Fibroblast of villous mesenchyme (primary cell): ENCODE results near the gene SWT1. TPM values are rescaled to one million over a fixed set of nuclear protein-coding genes. Genes with fewer than 3 reads are reported as not detected.
"Not testable (repeated sequence)": the region's sequence is repeated elsewhere in the genome, so short reads cannot be mapped to it uniquely, and the experiment has no call there.

Experiments
- DNase-seq: peaks from one replicate; pipeline ENCODE4 v3.0.0-alpha.2; 2010; ENCODE audit warnings: low read depth
- H3K4me3 ChIP-seq: 2 replicates; pipeline ENCODE4 v1.5.1; 2011; ENCODE audit warnings: low read depth, mild to moderate bottlenecking, low read length
- total RNA-seq: library from RNA; depleted of rRNA; stranded (reverse); fragments of >200 nt; gene quantifications from 2 replicates; pipeline ENCODE4 v1.2.3, GENCODE V29; 2012
- TF ChIP-seq, protein P1 (sequence below): IDR thresholded peaks from 2 replicates; pipeline ENCODE4 v1.5.1; 2012; ENCODE audit warnings: low read depth, mild to moderate bottlenecking, low read length; ENCODE audit not compliant: insufficient read depth

The SWT1 gene
- total RNA-seq, 1 donor: 5.2 TPM

DNA sequence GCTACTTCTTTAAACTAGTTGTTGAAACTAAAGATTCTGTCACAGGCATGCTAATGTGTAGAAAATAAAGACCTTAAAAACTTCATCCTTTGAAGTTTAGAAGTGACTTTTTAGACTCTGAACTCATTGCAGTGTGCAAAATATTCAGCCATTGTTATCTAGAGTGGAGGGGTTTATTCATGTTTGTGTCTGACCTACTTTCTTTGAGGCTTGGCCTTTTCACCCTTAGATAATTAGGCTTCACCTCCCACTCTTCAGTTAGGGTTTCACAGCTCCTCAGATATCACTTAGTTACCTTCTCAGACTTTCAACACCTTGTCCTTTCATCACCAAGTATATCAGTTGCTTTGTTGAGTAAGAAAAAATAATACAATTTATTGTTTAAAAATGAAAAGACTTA, 84.2 kb downstream of the SWT1 start:
- H3K4me3 ChIP-seq: no peak overlapping the region
- TF ChIP-seq, protein P1, sequence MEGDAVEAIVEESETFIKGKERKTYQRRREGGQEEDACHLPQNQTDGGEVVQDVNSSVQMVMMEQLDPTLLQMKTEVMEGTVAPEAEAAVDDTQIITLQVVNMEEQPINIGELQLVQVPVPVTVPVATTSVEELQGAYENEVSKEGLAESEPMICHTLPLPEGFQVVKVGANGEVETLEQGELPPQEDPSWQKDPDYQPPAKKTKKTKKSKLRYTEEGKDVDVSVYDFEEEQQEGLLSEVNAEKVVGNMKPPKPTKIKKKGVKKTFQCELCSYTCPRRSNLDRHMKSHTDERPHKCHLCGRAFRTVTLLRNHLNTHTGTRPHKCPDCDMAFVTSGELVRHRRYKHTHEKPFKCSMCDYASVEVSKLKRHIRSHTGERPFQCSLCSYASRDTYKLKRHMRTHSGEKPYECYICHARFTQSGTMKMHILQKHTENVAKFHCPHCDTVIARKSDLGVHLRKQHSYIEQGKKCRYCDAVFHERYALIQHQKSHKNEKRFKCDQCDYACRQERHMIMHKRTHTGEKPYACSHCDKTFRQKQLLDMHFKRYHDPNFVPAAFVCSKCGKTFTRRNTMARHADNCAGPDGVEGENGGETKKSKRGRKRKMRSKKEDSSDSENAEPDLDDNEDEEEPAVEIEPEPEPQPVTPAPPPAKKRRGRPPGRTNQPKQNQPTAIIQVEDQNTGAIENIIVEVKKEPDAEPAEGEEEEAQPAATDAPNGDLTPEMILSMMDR: no peak
- DNase-seq: no peak

DNA sequence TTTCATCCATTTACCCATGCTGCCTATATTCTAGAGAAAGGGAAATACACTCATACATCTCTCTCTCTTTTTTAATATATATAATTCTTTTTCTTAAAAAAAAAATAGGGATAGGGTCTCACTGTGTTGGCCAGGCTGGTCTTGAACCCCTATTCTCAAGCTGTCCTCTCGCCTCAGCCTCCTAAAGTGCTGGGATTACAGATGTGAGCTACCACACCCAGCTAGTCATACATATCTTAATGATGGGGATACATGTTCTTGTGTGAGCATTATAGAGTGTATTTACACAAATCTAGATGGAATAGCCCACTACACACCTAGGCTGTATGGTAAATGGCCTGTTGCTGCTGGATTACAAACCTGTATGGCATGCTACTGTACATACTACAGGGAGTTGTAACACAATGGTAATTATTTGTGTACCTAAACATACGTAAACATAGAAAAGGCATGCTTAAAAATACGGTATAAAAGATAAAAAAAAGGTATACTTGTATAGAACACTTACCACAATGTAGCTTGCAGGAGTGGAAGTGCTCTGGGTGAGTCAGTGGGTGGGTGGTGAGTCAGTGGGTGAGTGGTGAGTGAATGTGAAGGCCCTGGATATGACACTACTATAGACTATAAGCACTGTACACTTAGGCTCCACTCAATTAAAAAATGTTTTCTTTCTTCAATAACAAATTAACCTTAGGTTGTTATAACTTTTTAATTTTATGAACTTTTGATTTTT, 87.2 kb downstream of the SWT1 start:
- TF ChIP-seq, protein P1: no peak
- H3K4me3 ChIP-seq: no peak overlapping the region
- DNase-seq: peak; percentile 13

DNA sequence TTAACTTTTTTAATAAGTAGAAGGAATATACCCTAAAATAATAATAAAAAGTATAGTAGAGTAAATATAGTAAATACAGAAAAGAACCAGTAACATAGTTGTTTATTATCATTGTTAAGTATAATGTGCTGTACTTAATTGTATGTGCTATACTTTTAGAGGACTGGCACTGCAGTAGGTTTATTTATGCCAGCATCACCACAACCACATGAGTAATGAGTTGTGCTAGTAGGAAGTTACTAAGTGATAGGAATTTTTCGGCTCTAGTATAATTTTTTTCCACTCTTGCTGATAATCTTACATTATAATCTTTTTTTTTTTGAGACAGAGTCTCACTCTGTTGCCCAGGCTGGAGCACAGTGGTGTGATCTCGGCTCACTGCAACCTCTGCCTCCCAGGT, 88.5 kb downstream of the SWT1 start:
- DNase-seq: no peak
- TF ChIP-seq, protein P1: no peak
- no peak overlapping the region for H3K4me3 ChIP-seq

DNA sequence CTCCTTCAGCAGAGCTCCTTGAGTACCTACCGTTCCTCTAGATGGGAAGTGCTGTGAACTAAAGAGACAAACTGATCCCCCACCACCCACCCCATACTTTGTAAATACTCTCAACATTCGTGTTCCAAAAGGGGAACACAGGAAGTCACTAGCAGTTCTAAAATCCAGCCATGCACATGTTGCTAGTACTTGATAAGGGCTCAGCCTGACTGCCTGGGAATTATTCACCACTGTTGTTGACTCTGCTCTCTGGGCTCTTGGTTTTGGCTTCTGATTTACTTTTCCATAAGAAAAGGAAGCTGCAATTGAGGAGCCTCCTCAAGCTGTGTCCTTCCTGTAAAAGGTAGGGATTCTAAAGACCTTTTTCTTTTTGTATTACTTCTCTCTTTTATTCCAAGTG, 92.6 kb downstream of the SWT1 start:
- DNase-seq: no peak
- no peak overlapping the region for H3K4me3 ChIP-seq
- TF ChIP-seq, protein P1: no peak

DNA sequence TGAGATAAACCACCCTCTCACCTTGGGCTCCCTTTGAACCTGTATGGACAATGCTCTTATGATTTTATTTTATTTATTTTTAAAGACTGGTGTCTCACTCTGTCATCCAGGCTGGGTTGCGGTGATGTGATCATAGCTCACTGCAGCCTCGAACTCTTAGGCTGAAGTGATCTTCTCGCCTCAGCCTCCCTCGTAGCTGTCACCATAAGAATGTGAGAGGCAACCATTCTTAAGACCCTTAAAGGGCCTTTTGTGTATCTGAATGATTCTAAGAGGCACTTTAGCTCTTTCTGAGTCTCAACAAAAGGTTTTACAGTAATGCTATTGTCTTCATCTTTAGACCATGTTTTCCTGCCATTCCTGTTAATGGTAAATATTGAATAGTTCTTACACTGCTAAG, 93.1 kb downstream of the SWT1 start:
- TF ChIP-seq, protein P1: no peak
- no peak for DNase-seq
- no peak overlapping the region for H3K4me3 ChIP-seq

DNA sequence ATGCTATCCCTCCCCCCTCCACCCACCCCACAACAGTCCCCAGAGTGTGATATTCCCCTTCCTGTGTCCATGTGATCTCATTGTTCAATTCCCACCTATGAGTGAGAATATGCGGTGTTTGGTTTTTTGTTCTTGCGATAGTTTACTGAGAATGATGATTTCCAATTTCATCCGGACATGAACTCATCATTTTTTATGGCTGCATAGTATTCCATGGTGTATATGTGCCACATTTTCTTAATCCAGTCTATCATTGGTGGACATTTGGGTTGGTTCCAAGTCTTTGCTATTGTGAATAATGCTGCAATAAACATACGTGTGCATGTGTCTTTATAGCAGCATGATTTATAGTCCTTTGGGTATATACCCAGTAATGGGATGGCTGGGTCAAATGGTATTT, 95.0 kb downstream of the SWT1 start:
- DNase-seq, H3K4me3 ChIP-seq: not testable (repeated sequence)

DNA sequence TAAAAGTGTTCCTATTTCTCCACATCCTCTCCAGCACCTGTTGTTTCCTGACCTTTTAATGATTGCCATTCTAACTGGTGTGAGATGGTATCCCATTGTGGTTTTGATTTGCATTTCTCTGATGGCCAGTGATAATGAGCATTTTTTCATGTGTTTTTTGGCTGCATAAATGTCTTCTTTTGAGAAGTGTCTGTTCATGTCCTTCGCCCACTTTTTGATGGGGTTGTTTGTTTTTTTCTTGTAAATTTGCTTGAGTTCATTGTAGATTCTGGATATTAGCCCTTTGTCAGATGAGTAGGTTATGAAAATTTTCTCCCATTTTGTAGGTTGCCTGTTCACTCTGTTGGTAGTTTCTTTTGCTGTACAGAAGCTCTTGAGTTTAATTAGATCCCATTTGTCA, 95.4 kb downstream of the SWT1 start:
- not testable (repeated sequence) for DNase-seq

DNA sequence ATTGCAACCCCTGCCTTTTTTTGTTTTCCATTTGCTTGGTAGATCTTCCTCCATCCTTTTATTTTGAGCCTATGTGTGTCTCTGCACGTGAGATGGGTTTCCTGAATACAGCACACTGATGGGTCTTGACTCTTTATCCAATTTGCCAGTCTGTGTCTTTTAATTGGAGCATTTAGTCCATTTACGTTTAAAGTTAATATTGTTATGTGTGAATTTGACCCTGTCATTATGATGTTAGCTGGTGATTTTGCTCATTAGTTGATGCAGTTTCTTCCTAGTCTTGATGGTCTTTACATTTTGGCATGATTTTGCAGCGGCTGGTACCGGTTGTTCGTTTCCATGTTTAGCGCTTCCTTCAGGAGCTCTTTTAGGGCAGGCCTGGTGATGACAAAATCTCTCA, 98.6 kb downstream of the SWT1 start:
- H3K4me3 ChIP-seq: not testable (repeated sequence)

More for the DNA sequence above, 95.4 kb downstream of the SWT1 start:
- H3K4me3 ChIP-seq: not testable (repeated sequence)

DNA sequence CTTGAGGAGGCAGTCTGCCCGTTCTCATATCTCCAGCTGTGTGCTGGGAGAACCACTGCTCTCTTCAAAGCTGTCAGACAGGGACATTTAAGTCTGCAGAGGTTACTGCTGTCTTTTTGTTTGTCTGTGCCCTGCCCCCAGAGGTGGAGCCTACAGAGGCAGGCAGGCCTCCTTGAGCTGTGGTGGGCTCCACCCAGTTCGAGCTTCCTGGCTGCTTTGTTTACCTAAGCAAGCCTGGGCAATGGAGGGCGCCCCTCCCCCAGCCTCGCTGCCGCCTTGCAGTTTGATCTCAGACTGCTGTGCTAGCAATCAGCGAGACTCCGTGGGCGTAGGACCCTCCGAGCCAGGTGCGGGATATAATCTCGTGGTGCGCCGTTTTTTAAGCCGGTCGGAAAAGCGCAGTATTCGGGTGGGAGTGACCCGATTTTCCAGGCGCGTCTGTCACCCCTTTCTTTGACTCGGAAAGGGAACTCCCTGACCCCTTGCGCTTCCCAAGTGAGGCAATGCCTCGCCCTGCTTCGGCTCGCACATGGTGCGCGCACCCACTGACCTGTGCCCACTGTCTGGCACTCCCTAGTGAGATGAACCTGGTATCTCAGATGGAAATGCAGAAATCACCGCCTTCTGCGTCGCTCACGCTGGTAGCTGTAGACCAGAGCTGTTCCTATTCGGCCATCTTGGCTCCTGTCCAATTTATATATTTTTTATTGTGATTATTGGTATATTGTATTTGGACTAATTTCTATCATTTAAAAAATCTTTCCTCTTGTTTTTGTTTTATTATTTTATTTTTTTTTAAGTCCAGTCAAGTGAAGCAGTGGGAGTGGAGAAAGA, 100.4 kb downstream of the SWT1 start:
- H3K4me3 ChIP-seq: peak overlapping the region; percentile 12
- DNase-seq: not testable (repeated sequence)

More for the DNA sequence above, 98.6 kb downstream of the SWT1 start:
- DNase-seq: not testable (repeated sequence)
